DMS153 treated with DMSO at 0.1 percent for 48 hours (cell line): ENCODE results near the gene ANKDD1B.
"Not testable (repeated sequence)": the region's sequence is repeated elsewhere in the genome, so short reads cannot be mapped to it uniquely, and the experiment has no call there.

Experiments used
- DNase-seq: peaks from one replicate; lab custom pipeline; 2025; ENCODE audit not compliant: unreplicated experiment; lab: John Stamatoyannopoulos, UW

ANKDD1B gene

GRCh38 chr5:75611311-75612225, at the start of gene ANKDD1B:
Gene ANKDD1B, plus strand, starts transcription at chr5:75611453. Its CDS starts 182 bp downstream, at chr5:75611635.
- no peak for DNase-seq

- not testable (repeated sequence) for DNase-seq
These were observed 45.1 kb upstream of the ANKDD1B start for GRCh38 chr5:75565991-75566709.

- no peak for DNase-seq
These were observed 44.4 kb upstream of the ANKDD1B start for GRCh38 chr5:75566710-75567309.

GRCh38 chr5:75567710-75568109, 43.5 kb upstream of the ANKDD1B start:
- DNase-seq: no peak

GRCh38 chr5:75568202-75568601, 43.1 kb upstream of the ANKDD1B start:
- DNase-seq: no peak

GRCh38 chr5:75571547-75571946, 39.7 kb upstream of the ANKDD1B start:
- no peak for DNase-seq

GRCh38 chr5:75574791-75575190, 36.5 kb upstream of the ANKDD1B start:
- no peak for DNase-seq

- not testable (repeated sequence) for DNase-seq
These were observed 33.0 kb upstream of the ANKDD1B start for GRCh38 chr5:75578280-75578679.

GRCh38 chr5:75584641-75585040, 26.6 kb upstream of the ANKDD1B start:
- DNase-seq: no peak

- no peak for DNase-seq
These were observed 22.6 kb upstream of the ANKDD1B start for GRCh38 chr5:75588666-75589065.

- DNase-seq: no peak
These were observed 10.7 kb upstream of the ANKDD1B start for GRCh38 chr5:75600535-75600934.

GRCh38 chr5:75601567-75601966, 9.7 kb upstream of the ANKDD1B start:
- DNase-seq: no peak

- no peak for DNase-seq
These were observed 9.3 kb upstream of the ANKDD1B start for GRCh38 chr5:75601996-75602395.

- no peak for DNase-seq
These were observed 7.9 kb upstream of the ANKDD1B start for GRCh38 chr5:75603371-75603770.

GRCh38 chr5:75603821-75604220, 7.4 kb upstream of the ANKDD1B start:
- no peak for DNase-seq

- DNase-seq: not testable (repeated sequence)
These were observed 3.9 kb upstream of the ANKDD1B start for GRCh38 chr5:75607341-75607740.

GRCh38 chr5:75608870-75609269, 2.4 kb upstream of the ANKDD1B start:
- no peak for DNase-seq

GRCh38 chr5:75610201-75610600, 1.1 kb upstream of the ANKDD1B start:
- no peak for DNase-seq

- not testable (repeated sequence) for DNase-seq
These were observed 368 bp upstream of the ANKDD1B start for GRCh38 chr5:75610859-75611310.

GRCh38 chr5:75612226-75612569, 945 bp downstream of the ANKDD1B start:
- no peak for DNase-seq

- no peak for DNase-seq
These were observed 1.6 kb downstream of the ANKDD1B start for GRCh38 chr5:75612901-75613300.

- no peak for DNase-seq
These were observed 2.9 kb downstream of the ANKDD1B start for GRCh38 chr5:75614176-75614575.
